GM19372 (cell line): ENCODE results near the gene PTPRE.

Source experiments
- ATAC-seq: cut with Tn5 transposase; IDR thresholded peaks from one replicate; pipeline ENCODE4 v1.9.1; 2021; ENCODE audit warnings: mild to moderate bottlenecking, low read depth, moderate library complexity; ENCODE audit not compliant: unreplicated experiment

PTPRE gene

DNA sequence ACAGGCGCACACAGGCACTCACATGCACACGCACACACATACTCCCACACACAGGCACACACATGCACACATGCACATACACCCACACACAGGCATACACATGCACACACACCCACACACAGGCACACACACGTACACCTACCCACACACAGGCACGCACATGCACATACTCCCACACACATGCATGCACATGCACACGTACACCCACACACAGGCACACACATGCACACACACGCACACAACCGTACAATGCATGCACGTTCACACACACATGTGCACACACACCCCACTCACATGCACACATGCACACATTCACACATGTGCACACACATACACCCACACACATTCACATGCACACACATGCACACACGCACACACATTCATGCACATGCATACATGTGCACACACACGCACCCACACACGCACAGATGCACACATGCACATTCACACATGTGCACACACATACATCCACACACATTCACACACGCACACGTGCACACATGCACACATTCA is 160.0 kb downstream of the PTPRE start:
- no peak for ATAC-seq

DNA sequence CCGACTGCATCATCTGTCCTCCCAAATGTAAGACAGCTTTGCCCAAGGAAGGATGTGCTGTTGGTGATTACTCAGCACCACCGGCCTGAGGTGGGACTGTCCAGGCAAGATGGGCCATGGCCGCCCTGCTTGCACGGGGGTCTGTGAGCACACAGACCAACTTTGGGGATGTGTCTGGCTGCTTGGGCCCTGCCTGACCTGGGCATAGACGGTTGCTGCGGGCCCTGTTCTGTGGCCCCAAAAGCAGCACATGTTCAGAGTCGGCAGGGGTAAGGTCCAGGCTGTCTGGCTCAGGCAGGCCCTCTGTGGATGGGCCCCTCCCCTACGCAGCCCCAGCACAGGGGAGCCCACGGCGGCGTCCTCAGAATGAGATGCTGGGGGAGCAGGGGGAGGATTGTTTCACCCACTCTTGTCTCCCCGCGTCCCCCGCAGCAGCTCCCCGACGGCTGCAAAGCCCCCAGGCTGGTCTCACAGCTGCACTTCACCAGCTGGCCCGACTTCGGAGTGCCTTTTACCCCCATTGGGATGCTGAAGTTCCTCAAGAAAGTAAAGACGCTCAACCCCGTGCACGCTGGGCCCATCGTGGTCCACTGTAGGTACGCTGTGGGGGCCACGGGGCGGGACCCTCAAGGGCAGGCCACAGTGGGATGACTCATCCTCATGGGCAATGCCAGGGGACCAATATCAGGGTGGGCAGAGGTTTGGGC is 160.9 kb downstream of the PTPRE start:
- no peak for ATAC-seq

- peak; percentile 3 for ATAC-seq
Measured at GRCh38 chr10:128068398-128069285, 161.7 kb downstream of the PTPRE start.

DNA sequence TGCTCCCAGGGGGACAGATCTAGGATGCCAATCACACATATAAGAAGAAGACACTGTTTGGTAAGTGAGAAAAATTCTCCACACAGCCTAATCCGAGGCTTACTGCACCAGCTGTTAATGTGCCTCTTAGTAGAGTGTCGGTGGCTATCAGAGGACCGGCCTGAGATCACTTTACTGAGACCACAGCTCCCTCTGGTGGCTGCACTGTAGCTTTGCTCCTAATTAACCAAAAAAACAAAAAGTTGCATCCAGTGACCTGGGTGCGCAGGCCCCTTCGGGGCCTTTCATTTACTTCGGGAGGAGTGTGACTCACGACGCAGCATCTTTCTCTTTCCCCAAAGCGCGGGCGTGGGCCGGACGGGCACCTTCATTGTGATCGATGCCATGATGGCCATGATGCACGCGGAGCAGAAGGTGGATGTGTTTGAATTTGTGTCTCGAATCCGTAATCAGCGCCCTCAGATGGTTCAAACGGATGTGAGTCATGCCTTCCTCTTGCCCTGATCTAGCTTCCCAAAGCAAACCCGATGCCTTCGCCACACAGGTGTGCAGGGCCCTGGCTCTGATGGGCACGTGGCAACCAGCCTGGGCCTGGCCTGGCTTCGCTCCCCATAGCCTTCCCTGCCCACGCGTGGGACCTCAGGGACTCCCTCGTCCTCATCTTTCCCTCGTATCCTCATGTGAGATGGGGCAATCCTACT is 162.6 kb downstream of the PTPRE start:
- peak; percentile 52 for ATAC-seq

- no peak for ATAC-seq
Measured at GRCh38 chr10:128070161-128070560, 163.3 kb downstream of the PTPRE start.

- no peak for ATAC-seq
Measured at GRCh38 chr10:128070721-128071416, 164.0 kb downstream of the PTPRE start.

DNA sequence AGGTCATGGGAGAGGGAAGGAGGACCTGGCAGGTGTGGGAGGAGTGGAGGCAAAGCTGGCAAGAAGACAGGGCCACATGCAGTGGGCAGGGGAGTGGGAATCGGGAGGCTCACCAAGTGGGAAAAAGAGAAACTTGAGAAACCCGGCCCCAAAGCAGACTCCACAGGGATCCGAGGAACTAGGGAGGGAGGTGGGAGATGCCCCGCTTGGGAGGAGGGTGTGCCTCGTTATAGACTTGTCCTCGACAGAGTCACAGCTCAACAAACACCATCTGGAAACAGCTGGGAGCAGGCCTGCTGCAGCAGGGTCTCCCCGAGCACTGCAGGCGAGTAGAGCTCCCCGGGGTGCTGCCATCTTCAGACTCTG is 164.5 kb downstream of the PTPRE start:
- ATAC-seq: no peak

- no peak for ATAC-seq
Measured at GRCh38 chr10:128072046-128072445, 165.1 kb downstream of the PTPRE start.

DNA sequence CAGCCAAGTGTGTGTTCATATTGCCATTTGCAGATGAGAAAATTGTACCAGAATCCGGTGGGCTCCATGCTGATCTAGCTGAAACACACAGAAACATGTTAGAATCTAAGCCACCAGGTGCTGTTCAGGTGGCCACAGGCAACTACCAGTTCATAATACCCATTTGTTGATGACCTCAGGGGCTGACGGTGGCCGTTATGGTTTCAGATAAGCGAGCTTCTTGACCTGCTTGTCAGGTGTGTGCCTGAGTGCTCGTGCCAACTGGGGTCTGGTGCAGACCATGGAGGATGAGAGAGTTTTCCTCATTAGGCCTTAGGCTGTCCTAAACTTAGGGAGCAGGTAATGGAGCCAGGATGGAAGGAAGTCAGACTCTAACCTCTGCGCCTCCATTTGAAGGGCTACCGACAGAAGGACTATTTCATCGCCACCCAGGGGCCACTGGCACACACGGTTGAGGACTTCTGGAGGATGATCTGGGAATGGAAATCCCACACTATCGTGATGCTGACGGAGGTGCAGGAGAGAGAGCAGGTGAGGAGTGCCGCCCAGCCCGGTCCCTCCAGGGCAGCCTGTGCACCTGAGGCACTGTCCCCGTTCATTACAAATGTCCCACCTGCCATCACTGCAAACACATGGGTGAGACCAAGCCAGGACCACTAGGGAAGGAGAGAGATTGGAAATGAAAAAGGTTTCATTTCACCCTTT is 166.2 kb downstream of the PTPRE start:
- ATAC-seq: no peak

GRCh38 chr10:128073890-128074289 is 167.0 kb downstream of the PTPRE start:
- ATAC-seq: no peak

GRCh38 chr10:128074589-128074988 is 167.7 kb downstream of the PTPRE start:
- ATAC-seq: no peak

GRCh38 chr10:128077155-128077875 is 170.4 kb downstream of the PTPRE start:
- no peak for ATAC-seq

- peak; percentile 72 for ATAC-seq
Measured at GRCh38 chr10:128078136-128078969, 171.4 kb downstream of the PTPRE start.

DNA sequence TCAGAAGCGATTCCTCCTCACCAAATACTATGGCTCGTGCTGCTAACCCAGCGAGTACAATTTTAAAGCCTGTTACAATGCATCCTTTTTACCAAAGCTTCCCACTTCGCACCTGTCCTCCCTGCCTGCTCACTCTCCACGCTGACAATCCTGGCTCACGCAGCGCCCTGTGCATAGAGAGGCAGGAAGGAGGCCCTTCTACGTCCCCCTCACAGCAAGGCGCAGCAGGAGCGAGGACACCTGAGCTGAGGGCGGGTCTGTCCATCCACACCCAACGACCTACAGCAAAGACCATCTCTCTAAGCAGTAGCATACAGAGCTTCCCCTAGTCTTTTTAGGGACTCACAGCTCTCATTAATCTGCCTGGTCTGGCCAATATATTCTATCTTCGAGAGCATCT is 173.3 kb downstream of the PTPRE start:
- no peak for ATAC-seq

DNA sequence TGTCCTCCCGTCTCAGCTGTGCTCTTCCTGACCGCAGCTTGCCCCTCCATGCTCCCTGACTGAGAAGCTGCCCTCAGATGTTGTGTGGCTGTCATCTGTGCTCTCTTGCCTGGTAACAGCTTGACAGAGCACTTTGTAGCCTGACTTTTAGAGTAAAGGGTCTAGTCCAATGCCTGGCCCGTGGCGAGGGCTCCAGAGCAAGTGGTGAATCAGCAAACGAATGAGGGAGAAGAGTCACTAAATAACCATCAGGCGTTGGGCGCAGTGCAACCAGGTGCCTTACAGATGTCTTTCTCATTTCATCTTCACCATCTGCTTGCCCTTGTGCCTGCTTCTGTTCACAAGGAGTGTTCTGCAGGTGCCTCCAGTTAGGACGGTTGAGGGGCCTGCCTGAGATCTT is 173.7 kb downstream of the PTPRE start:
- ATAC-seq: no peak

DNA sequence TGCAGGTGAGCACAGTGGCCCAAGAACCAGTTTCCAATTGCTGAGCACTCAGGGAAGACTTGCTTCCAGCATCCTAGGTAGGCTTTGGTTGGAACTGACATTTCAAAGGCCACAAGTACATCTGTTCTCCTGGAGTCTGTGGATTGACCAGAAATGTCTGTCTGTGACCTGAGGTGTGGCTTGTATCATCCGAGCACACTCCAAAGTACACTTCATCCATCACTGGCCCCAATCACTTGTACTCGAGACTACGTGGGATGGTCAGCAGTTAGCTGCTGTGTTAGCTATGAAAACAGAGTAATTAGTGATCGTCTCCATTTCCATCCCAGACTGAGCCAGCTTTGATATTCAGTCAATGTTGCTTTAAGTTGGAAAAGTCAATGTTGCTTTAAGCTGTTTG is 174.3 kb downstream of the PTPRE start:
- no peak for ATAC-seq

DNA sequence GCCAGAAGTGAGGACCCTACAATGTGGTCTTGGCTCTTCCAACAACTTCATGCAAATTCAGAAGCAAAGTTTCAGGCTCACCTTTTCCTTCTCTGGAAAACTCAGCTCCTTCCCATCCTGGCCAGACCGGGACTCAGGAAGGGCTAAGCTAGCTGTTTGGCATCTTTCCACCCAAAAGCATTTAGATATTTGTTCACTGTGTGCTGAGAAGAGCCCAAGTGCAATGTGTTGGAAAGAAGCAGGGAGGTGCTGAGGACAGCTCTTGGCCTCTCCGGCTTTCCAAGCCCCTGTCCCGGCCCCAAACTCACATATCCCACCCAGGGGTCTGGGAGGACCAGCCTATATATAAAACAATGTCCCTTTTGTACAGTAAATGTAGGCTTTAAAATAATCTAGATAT is 174.8 kb downstream of the PTPRE start:
- ATAC-seq: no peak

GRCh38 chr10:128083191-128083895 is 176.4 kb downstream of the PTPRE start:
- ATAC-seq: no peak
